ENCODE results near the gene CPNE1. TPM values are rescaled to one million over a fixed set of nuclear protein-coding genes. Genes with fewer than 3 reads are reported as not detected.

CPNE1 gene
- total and polyA plus RNA-seq, 2 of the 8 experiments (the other 6 are each of a cell fraction or from before 2014, with no cell fraction given): 294 to 346 TPM

DNA sequence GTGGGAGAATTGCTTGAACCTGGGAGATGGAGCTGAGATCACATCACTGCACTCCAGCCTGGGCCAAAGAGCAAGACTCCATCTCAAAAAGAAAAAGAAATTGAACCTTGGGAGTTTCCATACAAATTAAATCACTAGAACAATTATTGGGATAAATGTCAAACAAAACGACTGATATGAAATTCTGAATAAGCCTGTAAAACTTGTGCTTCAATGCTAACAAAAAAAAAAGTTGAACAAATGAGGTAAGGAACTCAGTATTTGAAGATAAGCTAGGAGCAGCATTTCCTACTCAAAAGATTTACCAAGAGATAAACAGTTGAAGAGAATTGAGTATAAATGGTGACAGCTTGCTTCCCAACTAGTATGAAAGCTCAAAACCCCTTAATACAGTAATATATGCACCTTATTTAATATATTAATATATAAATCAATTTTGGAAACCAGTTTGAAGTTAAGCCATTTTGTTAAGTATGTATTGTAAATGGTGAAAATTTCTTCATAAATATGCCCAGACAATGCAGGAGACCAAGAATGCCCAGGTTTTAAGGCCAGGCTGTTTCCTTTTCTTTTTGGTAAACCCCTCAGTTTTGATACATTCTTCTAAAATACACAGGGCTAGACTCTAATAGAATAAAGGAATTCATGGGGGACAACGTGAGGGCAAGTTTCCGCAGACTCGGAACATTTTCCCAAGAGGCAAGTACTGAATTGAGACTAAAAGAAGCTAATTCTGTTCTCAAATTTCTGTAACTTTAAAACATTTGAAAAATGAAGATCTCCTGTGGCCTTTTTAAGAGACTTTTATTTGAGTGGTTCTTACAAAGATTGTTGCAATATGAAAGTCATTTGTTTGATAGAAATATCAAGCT lies 38.4 kb upstream of the CPNE1 start:
- Histone ChIP-seq H2BK20ac (ENCODE audit: low read length) (no peak overlapping the region), H3K79me2 (ENCODE audit: control insufficient read depth in 1 of 2, insufficient read depth in 2 of 2, low read length in 2 of 2) (peaks cover 0 to 8% of the 10 kb centered on the region in 2 experiments; a peak in 2 of 4 replicates), H3K36me3 (ENCODE audit: control insufficient read depth in 2 of 4, insufficient read depth in 4 of 4, low read length in 3 of 4) (peaks cover 18 to 62% (median 37%) of the 10 kb centered on the region in 4 experiments), H2BK5ac (ENCODE audit: low read depth, low read length) (no peak overlapping the region), H3K9ac (replicated peaks in 1 of 4; ENCODE audit: extremely low read depth in 1 of 4, low read depth in 3 of 4, low read length in 3 of 4) (no peak overlapping the region), H3K14ac (ENCODE audit: insufficient read length) (no peak overlapping the region), H4K8ac (ENCODE audit: extremely low read depth, insufficient read depth, low read length) (no peak overlapping the region; the same call in 1 of the 2 replicates), H3K4me2 (ENCODE audit: insufficient read depth in 1 of 2, low read depth in 2 of 2, low read length in 2 of 2) (no peak overlapping the region), H2BK120ac (replicated peaks; ENCODE audit: low read depth, low read length) (no peak overlapping the region), H3K56ac (replicated peaks; ENCODE audit: insufficient read length, low read depth, low read length) (no peak overlapping the region), H4K20me1 (replicated peaks in 1 of 2; ENCODE audit: control insufficient read depth in 1 of 2, insufficient read depth in 2 of 2, low read length in 2 of 2) (peaks cover 3 to 8% of the 10 kb centered on the region in 2 experiments), H3K27ac (ENCODE audit: low read depth, low read length) (no peak overlapping the region), H2BK12ac (ENCODE audit: low read depth, low read length) (no peak overlapping the region), H3K27me3 (replicated peaks in 1 of 4; ENCODE audit: control insufficient read depth in 3 of 4, extremely low read depth in 1 of 4, insufficient read depth in 3 of 4, low read length in 3 of 4) (no peaks in the 10 kb centered on the region), H3K23me2 (ENCODE audit: low read depth, low read length) (peaks cover 11% of the 10 kb centered on the region), H4K5ac (ENCODE audit: insufficient read length, low read depth, low read length) (no peak overlapping the region), H3K4ac (replicated peaks; ENCODE audit: insufficient read length, low read depth, low read length) (no peak overlapping the region), H3K23ac (ENCODE audit: insufficient read length) (no peak overlapping the region), H4K91ac (replicated peaks; ENCODE audit: insufficient read length, low read length) (no peak overlapping the region), H3K79me1 (ENCODE audit: low read depth, low read length) (no peaks in the 10 kb centered on the region), H3K4me3 (ENCODE audit: extremely low read depth in 1 of 4, insufficient read depth in 2 of 4, low read depth in 3 of 4, low read length in 4 of 4) (no peak overlapping the region), H2BK15ac (ENCODE audit: low read length) (no peak overlapping the region), H3K18ac (ENCODE audit: extremely low read depth, low read length) (no peak overlapping the region), H3K9me3 (ENCODE audit: insufficient read depth in 2 of 2, low read depth in 1 of 2, low read length in 1 of 2) (no peaks in the 10 kb centered on the region), H2AK5ac (ENCODE audit: low read depth, low read length) (no peak overlapping the region), H3K4me1 (replicated peaks in 1 of 4; ENCODE audit: control insufficient read depth in 3 of 4, insufficient read depth in 4 of 4, low read length in 3 of 4) (peaks cover 0 to 2% (median under 1%) of the 10 kb centered on the region in 4 experiments; a peak in 2 of 7 replicates), H2AFZ (ENCODE audit: low read length) (no peak overlapping the region)
- CTCF ChIA-PET (ENCODE audit: partially characterized antibody): interaction anchor here (1.1 to 1.3 kb wide), 2 partner anchors 17 to 39 kb away, joined by 5 read pairs; partner anchors contain the start of gene RBM39
- DNase-seq (ENCODE audit: low read depth in 1 of 2, low spot score in 2 of 2) (no peak), FAIRE-seq (no peak)
- POLR2A ChIA-PET (ENCODE audit: partially characterized antibody): interaction anchor here (0.6 to 40.1 kb wide), 11 partner anchors 10 to 159 kb away, joined by 3 to 2341 read pairs (median 4); partner anchors contain the start of gene RBM39
- 91% methylated on average over 4 of the region's 4 CpGs; no CpG with 5 or more reads in 1 of the 2 experiments for WGBS, 2 experiments (ENCODE audit: extremely low coverage in 1 of 2, insufficient coverage in 1 of 2, insufficient read length in 1 of 2, insufficient replicate concordance in 2 of 2, low coverage in 1 of 2, low lambda C conversion rate in 2 of 2, missing lambda C conversion rate in 1 of 2)
- TF ChIP-seq POLR2A (IDR thresholded peaks at IDR 0.05; ENCODE audit: control extremely low read depth in 1 of 2, low read depth in 2 of 2, low read length in 2 of 2): no peak
